GM18520 (cell line): ENCODE results near the gene NACC2.

ENCODE experiments used
- ATAC-seq: cut with Tn5 transposase; IDR thresholded peaks from one replicate; pipeline ENCODE4 v1.9.1; 2021; ENCODE audit not compliant: unreplicated experiment

The NACC2 gene

GRCh38 chr9:136095070-136096058 lies at the start of gene NACC2:
Gene NACC2 (minus strand): TSS chr9:136095289. CDS start chr9:136050521, 44,768 bp downstream.
- ATAC-seq = no peak

GRCh38 chr9:136144450-136144849 lies 49.4 kb upstream of the NACC2 start:
- ATAC-seq = no peak

GRCh38 chr9:136143215-136144001 lies 48.3 kb upstream of the NACC2 start:
- ATAC-seq = no peak

GRCh38 chr9:136142859-136143214 lies 47.7 kb upstream of the NACC2 start:
- ATAC-seq = no peak

GRCh38 chr9:136142414-136142796 lies 47.3 kb upstream of the NACC2 start:
- no peak for ATAC-seq

GRCh38 chr9:136141682-136142413 lies 46.8 kb upstream of the NACC2 start:
- ATAC-seq = no peak

- no peak for ATAC-seq
These were observed 45.9 kb upstream of the NACC2 start for GRCh38 chr9:136140966-136141365.

GRCh38 chr9:136140046-136140445 lies 45.0 kb upstream of the NACC2 start:
- ATAC-seq = no peak

GRCh38 chr9:136138566-136138965 lies 43.5 kb upstream of the NACC2 start:
- ATAC-seq = no peak

- no peak for ATAC-seq
These were observed 42.5 kb upstream of the NACC2 start for GRCh38 chr9:136137321-136138265.

- ATAC-seq = no peak
These were observed 41.2 kb upstream of the NACC2 start for GRCh38 chr9:136136127-136136925.

- no peak for ATAC-seq
These were observed 40.4 kb upstream of the NACC2 start for GRCh38 chr9:136135326-136136126.

- no peak for ATAC-seq
These were observed 38.9 kb upstream of the NACC2 start for GRCh38 chr9:136133959-136134484.

GRCh38 chr9:136133191-136133958 lies 38.3 kb upstream of the NACC2 start:
- ATAC-seq = no peak

GRCh38 chr9:136132512-136133050 lies 37.5 kb upstream of the NACC2 start:
- ATAC-seq = no peak

- ATAC-seq = no peak
These were observed 36.8 kb upstream of the NACC2 start for GRCh38 chr9:136131629-136132511.
